GM12874 (cell line): ENCODE data around the gene PLXNB3.

ENCODE experiments used
- TF ChIP-seq, protein P1 (sequence below): IDR thresholded peaks from 2 replicates; pipeline ENCODE4 v1.5.1; 2011; ENCODE audit warnings: low read depth, mild to moderate bottlenecking, control low read depth, low read length, moderate library complexity; ENCODE audit not compliant: insufficient read depth

The PLXNB3 gene

DNA sequence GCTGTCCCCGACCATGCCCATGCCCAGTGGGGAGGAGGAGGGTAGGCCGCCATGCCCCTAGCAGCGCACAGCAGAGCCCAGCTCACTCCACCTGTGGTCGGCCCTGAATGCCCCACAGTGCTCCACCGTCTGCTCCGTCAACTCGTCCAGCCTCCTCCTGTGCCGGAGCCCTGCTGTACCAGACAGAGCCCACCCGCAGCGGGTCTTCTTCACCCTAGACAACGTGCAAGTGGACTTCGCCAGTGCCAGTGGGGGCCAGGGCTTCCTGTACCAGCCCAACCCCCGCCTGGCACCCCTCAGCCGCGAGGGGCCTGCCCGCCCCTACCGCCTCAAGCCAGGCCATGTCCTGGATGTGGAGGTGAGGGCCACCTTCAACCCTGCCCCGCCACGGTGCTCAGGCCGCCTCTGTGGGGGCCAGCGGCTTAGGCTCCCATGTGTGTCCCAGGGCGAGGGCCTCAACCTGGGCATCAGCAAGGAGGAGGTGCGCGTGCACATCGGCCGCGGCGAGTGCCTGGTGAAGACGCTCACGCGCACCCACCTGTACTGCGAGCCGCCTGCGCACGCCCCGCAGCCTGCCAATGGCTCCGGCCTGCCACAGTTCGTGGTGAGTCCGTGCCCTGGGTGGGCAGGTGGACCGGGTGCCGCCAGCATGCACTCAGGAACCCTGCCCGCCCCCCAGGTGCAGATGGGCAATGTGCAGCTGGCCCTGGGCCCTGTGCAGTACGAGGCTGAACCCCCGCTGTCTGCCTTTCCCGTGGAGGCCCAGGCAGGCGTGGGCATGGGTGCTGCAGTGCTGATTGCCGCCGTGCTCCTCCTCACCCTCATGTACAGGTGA is 9.9 kb downstream of the PLXNB3 start:
- TF ChIP-seq, protein P1, sequence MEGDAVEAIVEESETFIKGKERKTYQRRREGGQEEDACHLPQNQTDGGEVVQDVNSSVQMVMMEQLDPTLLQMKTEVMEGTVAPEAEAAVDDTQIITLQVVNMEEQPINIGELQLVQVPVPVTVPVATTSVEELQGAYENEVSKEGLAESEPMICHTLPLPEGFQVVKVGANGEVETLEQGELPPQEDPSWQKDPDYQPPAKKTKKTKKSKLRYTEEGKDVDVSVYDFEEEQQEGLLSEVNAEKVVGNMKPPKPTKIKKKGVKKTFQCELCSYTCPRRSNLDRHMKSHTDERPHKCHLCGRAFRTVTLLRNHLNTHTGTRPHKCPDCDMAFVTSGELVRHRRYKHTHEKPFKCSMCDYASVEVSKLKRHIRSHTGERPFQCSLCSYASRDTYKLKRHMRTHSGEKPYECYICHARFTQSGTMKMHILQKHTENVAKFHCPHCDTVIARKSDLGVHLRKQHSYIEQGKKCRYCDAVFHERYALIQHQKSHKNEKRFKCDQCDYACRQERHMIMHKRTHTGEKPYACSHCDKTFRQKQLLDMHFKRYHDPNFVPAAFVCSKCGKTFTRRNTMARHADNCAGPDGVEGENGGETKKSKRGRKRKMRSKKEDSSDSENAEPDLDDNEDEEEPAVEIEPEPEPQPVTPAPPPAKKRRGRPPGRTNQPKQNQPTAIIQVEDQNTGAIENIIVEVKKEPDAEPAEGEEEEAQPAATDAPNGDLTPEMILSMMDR: no peak

DNA sequence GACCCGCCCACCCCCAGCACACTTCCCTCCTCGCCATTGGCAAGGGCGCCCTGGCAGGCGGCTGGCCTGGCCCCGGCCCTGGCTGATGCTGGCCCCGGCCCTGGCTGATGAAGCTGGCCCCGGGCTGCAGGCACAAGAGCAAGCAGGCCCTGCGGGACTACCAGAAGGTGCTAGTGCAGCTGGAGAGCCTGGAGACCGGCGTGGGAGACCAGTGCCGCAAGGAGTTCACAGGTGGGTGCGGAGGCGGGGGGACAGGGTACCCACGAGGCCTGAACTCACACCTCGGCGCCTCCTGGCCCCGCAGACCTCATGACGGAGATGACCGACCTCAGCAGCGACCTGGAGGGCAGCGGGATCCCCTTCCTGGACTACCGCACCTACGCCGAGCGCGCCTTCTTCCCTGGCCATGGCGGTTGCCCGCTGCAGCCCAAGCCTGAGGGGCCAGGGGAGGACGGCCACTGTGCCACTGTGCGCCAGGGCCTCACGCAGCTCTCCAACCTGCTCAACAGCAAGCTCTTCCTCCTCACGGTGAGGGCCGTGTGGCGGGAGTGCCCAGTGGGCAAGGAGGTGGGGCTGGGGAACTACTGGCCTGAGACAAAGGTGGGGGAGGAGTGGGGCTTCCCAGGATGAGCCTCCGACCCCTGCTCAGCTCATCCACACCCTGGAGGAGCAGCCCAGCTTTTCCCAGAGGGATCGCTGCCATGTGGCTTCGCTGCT is 10.7 kb downstream of the PLXNB3 start:
- TF ChIP-seq, protein P1: no peak

GRCh38 chrX:153775293-153776119 is 11.5 kb downstream of the PLXNB3 start:
- TF ChIP-seq, protein P1: no peak

DNA sequence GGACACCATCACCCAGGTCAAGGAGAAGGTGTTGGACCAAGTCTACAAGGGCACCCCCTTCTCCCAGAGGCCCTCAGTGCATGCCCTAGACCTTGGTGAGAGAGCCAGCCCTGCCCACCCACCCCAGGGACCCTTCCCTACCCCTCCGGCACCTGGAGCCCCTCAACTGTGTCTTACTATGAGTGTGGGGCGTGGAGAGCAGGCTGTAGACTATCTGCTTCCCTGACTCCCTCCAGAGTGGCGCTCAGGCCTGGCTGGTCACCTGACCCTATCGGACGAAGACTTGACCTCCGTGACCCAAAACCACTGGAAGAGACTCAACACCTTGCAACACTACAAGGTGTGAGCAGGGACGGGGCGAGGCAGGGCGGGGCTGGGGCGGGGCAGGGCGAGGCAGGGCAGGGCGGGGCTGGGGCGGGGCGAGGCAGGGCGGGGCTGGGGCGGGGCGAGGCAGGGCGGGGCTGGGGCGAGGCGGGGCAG is 12.1 kb downstream of the PLXNB3 start:
- TF ChIP-seq, protein P1: no peak

DNA sequence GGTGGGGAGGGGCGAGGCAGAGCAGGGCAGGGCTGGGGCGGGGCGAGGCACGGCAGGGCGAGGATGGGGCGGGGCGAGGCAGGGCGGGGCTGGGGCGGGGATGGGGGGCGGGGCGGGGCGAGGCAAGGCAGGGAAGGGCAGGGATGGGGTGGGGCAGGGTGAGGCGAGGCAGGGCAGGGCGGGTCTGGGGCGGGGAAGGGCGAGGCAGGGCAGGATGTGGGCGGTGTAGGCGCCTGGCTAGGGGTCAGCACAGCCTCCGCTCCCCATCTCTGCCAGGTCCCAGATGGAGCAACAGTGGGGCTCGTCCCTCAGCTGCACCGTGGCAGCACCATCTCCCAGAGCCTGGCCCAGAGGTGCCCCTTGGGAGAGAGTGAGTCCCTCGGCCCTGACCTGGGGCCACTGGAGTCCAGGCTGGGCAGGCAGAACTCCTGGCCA is 12.6 kb downstream of the PLXNB3 start:
- TF ChIP-seq, protein P1: no peak

DNA sequence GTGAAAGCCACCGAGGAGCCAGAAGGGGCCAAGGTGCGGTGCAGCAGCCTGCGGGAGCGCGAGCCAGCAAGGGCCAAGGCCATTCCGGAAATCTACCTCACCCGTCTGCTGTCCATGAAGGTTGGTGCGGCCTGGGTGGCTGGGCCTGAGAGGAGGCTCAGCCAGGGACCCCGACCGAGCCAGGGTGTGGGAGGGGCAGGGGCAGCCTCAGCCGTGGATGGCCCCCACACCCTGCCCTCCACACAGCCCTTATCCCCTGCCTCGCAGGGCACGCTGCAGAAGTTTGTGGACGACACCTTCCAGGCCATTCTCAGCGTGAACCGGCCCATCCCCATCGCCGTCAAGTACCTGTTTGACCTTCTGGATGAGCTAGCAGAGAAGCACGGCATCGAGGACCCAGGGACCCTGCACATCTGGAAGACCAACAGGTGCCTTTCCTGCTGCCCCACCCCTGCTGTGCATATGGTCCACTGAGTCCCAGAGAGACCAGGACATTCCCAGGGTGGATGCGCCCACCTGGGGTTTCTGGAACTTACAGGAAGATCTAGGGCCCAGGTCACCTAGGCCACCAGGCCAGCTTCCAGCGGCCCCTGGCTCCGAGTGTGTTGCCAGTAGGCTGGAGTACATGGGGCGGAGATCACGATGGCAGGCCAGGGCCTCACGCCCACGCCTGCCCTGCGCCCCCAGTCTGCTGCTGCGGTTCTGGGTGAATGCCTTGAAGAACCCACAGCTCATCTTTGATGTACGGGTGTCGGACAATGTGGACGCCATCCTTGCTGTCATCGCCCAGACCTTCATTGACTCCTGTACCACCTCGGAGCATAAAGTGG is 13.4 kb downstream of the PLXNB3 start:
- TF ChIP-seq, protein P1: no peak
